Measurements from ENCODE around the gene ZNF692. TPM values are rescaled to one million over a fixed set of nuclear protein-coding genes. Genes with fewer than 3 reads are reported as not detected.

ZNF692 gene
- total RNA-seq, 1 experiment from 2014 or later, result 40.1 TPM

GRCh38 chr1:248850124-248850523 is 8.8 kb downstream of the ZNF692 start:
- no peaks in the 10 kb centered on the region for H3K9me3 ChIP-seq (ENCODE audit: control insufficient read depth, low read depth, low read length)
- H3K4me1 ChIP-seq (ENCODE audit: insufficient read depth, low read length), result no peaks in the 10 kb centered on the region
- H2BK15ac ChIP-seq (ENCODE audit: low read depth, low read length), result no peak overlapping the region
- no peak overlapping the region for H3K23ac ChIP-seq (ENCODE audit: insufficient read length, low read depth, low read length)
- no peak overlapping the region for H2AFZ ChIP-seq (ENCODE audit: low read length)
- H3K9me3 Mint-ChIP-seq, result no peaks in the 10 kb centered on the region
- no peaks in the 10 kb centered on the region for H3K79me1 ChIP-seq (ENCODE audit: insufficient read depth, low read depth, low read length, poor library complexity, severe bottlenecking)
- no peak overlapping the region for H2BK120ac ChIP-seq (ENCODE audit: low read depth, low read length, poor library complexity, severe bottlenecking)
- no peaks in the 10 kb centered on the region for H3K27me3 Mint-ChIP-seq (ENCODE audit: low read depth)
- H4K20me1 ChIP-seq (ENCODE audit: control insufficient read depth, insufficient read depth, insufficient read length), result no peaks in the 10 kb centered on the region
- no peak for DNase-seq
- TF ChIP-seq CTCF (conservative IDR thresholded peaks at IDR 0.05), result no peak
- no peak overlapping the region for H3K4ac ChIP-seq (ENCODE audit: low read depth, low read length)
- H3K4me2 ChIP-seq (ENCODE audit: insufficient read depth, insufficient read length, low read length), result no peak overlapping the region
- no peak overlapping the region for H3K56ac ChIP-seq (ENCODE audit: insufficient read length, low read depth, low read length)
- no peaks in the 10 kb centered on the region for H3K23me2 ChIP-seq (ENCODE audit: insufficient read length, low read depth, low read length, poor library complexity, severe bottlenecking)
- no peak overlapping the region for H3K27ac Mint-ChIP-seq
- H3K27me3 ChIP-seq (ENCODE audit: insufficient read depth, low read length), result no peaks in the 10 kb centered on the region
- no peak overlapping the region for H3K9ac ChIP-seq (ENCODE audit: extremely low read depth, insufficient read length, low read length)
- H3K4me1 Mint-ChIP-seq, result no peaks in the 10 kb centered on the region
- H3K18ac ChIP-seq (ENCODE audit: insufficient read length, low read depth, low read length), result no peak overlapping the region
- no peak overlapping the region for H3K27ac ChIP-seq (ENCODE audit: insufficient read length, low read depth, low read length)
- H3K36me3 Mint-ChIP-seq (ENCODE audit: insufficient read depth in 1 of 3, low read depth in 3 of 3), result peaks cover 30 to 57% (median 30%) of the 10 kb centered on the region in 3 experiments; a peak in 6 of 7 replicates
- no peak overlapping the region for H4K8ac ChIP-seq (replicated peaks; ENCODE audit: insufficient read length, low read depth, low read length)
- H2AK5ac ChIP-seq (ENCODE audit: insufficient read length, low read length), result no peak overlapping the region
- H3K4me3 Mint-ChIP-seq, result no peak overlapping the region
- H2BK5ac ChIP-seq (ENCODE audit: insufficient read length, low read length), result no peak overlapping the region
- no peak overlapping the region for H4K91ac ChIP-seq (ENCODE audit: insufficient read length, low read depth, low read length)
- WGBS (ENCODE audit: extremely low coverage, insufficient read length, low lambda C conversion rate), result no CpG with 5 or more reads among the region's 9 CpGs
- H3K79me2 ChIP-seq (ENCODE audit: insufficient read depth, low read length), result no peaks in the 10 kb centered on the region
- H2BK12ac ChIP-seq (ENCODE audit: insufficient read length, low read depth, low read length), result no peak overlapping the region
- no peak overlapping the region for H4K5ac ChIP-seq (ENCODE audit: insufficient read length, low read depth, low read length)
- no peak overlapping the region for H2BK20ac ChIP-seq (ENCODE audit: low read depth, low read length, poor library complexity, severe bottlenecking)
- H3K14ac ChIP-seq (ENCODE audit: insufficient read depth, low read length), result no peak overlapping the region
- no peak overlapping the region for H3T11ph ChIP-seq (ENCODE audit: low read length)

All from H9 (cell line).